Peyer's patch (tissue), 4 donors: ENCODE results near the gene TNNC1. TPM values are rescaled to one million over a fixed set of nuclear protein-coding genes. Genes with fewer than 3 reads are reported as not detected.

Experiments
- DNase-seq, 3 donors: peaks; one replicate each; pipeline ENCODE4 v3.0.0-alpha.2; 2017 to 2019
- H3K27ac ChIP-seq, 4 donors: fragments of 200-600 bp; sonication (generic); one replicate each; pipeline ENCODE4 v1.5.1; 2016 to 2019
- H3K27me3 ChIP-seq, 2 donors: fragments of 200-600 bp; sonication (generic); one replicate each; pipeline ENCODE4 v1.5.1; 2019
- H3K36me3 ChIP-seq, 3 donors: fragments of 200-600 bp; sonication (generic); one replicate each; pipeline ENCODE4 v1.5.1; 2016 to 2019
- H3K4me1 ChIP-seq, 4 donors: fragments of 200-600 bp; sonication (generic); one replicate each; pipeline ENCODE4 v1.5.1; 2016 to 2019
- H3K4me3 ChIP-seq, 4 donors: fragments of 200-600 bp; sonication (generic); 1 replicate in 3 of 4; 2 replicates in 1 of 4; pipeline ENCODE4 v1.5.1; 2016 to 2019; ENCODE audit warnings: mild to moderate bottlenecking in 1 of 4
- H3K9me3 ChIP-seq, 4 donors: fragments of 200-600 bp; sonication (generic); one replicate each; pipeline ENCODE4 v1.5.1; 2016 to 2019; ENCODE audit warnings: mild to moderate bottlenecking in 1 of 4
- POLR2A ChIP-seq, 2 donors: fragments of 450-650 bp; IDR thresholded peaks; one replicate each; pipeline ENCODE4 v1.5.1; 2017; ENCODE audit warnings: antibody characterized with exemption in 2 of 2, mild to moderate bottlenecking in 2 of 2, moderate library complexity in 2 of 2
- total RNA-seq, 4 donors: library from RNA; depleted of rRNA; stranded (reverse); fragments of >200 nt; gene quantifications; one replicate each; pipeline ENCODE4 v1.1.0, GENCODE V29; 2016
- TF ChIP-seq, protein P1 (sequence below), 6 experiments: fragments of 450-650 bp in 4 of 6; fragments of 200-600 bp in 2 of 6; sonication (generic) in 1 of 6; IDR thresholded peaks; one replicate each; pipeline ENCODE4 v1.5.1; 2017 to 2019; ENCODE audit warnings: antibody characterized with exemption in 6 of 6, mild to moderate bottlenecking in 3 of 6, moderate library complexity in 1 of 6

Gene TNNC1
- total RNA-seq, result not detected

DNA sequence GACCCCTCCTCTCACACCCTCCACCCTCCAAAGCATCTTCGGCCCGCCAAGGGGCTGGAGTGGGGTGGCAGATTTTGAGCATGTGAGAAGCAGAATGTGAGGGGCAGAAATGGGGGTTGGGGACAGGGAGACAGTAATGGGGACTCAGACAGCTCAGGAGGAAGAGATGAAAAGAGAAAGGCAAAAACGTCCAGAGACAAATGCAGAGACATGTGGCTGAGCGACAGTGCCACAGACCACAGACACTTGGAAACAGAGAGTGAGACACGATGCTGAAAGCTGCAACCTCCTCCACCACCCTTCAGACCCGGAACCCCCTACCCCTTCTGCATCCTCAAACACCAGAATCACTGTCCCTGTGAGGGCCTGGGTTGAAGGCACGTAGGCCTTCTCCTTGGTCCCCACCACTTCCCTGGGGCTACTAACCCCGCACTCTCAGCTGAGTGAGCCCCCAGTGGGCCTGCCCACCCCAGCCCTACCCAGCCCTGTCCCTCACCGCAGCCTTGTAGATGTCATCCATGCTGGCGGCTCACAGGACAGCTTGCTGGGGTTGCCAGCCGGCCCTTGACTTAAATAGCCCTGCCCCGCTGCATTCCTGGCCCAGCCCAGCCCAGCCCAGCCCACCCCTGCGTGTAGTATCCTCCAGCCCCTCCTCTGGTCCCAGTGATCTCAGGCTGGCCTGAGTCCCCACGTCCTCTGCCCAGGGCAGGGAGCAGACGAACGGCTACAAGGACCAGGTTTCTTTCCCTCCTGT lies at the start of gene TNNC1:
TNNC1 (minus strand) TSS at position 546 of the 754 bp plus-strand sequence; CDS start at position 520, 26 bp downstream.
- peak in 1 of 3 donors; percentile 41 for DNase-seq
- Histone ChIP-seq H3K27ac (peak within 1 kb of the TSS; percentile 82 to 92 (median 84)), H3K9me3 (no peaks in the 10 kb centered on the region), H3K36me3 (peaks cover 0 to 12% (median 0%) of the 10 kb centered on the region in 3 donors), H3K27me3 (no peaks in the 10 kb centered on the region), H3K4me1 (peaks cover 7 to 9% (median 8%) of the 10 kb centered on the region in 4 donors), H3K4me3 (peak within 1 kb of the TSS; percentile 65 to 95 (median 82))
- TF ChIP-seq POLR2A (IDR thresholded peaks at IDR 0.05), result no peak
- TF ChIP-seq, protein P1, sequence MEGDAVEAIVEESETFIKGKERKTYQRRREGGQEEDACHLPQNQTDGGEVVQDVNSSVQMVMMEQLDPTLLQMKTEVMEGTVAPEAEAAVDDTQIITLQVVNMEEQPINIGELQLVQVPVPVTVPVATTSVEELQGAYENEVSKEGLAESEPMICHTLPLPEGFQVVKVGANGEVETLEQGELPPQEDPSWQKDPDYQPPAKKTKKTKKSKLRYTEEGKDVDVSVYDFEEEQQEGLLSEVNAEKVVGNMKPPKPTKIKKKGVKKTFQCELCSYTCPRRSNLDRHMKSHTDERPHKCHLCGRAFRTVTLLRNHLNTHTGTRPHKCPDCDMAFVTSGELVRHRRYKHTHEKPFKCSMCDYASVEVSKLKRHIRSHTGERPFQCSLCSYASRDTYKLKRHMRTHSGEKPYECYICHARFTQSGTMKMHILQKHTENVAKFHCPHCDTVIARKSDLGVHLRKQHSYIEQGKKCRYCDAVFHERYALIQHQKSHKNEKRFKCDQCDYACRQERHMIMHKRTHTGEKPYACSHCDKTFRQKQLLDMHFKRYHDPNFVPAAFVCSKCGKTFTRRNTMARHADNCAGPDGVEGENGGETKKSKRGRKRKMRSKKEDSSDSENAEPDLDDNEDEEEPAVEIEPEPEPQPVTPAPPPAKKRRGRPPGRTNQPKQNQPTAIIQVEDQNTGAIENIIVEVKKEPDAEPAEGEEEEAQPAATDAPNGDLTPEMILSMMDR (IDR thresholded peaks at IDR 0.05), result no peak

DNA sequence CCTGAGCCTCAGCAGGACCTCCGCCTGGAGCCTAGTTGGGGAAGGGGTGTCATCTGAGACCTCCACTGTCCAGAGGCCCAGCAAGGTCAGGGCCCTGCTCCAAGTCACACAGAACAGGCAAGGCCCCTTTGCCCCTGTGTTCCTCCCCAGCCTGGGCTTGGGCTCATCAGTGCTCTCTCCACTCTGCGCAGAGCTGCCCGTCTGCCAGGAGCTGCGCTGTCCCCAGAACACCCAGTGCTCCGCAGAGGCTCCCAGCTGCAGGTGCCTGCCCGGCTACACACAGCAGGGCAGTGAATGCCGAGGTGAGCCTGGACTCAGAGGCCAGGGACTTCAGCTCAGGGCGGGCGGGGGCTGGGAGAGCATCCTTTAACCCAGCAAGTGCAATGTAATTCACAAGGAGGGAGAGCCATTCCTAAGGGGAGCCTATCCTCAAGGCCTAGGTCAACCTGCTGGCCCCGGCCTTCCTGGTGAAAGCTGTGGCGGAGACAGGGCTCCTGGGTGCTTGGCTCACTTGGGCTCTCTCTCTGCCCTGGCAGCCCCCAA lies 49.0 kb upstream of the TNNC1 start:
- Histone ChIP-seq H3K9me3 (no peaks in the 10 kb centered on the region), H3K4me1 (peaks cover 0 to 5% (median 2%) of the 10 kb centered on the region in 4 donors), H3K27me3 (no peaks in the 10 kb centered on the region), H3K4me3 (no peak overlapping the region), H3K27ac (no peak overlapping the region), H3K36me3 (no peaks in the 10 kb centered on the region)
- no peak for DNase-seq
- TF ChIP-seq POLR2A (IDR thresholded peaks at IDR 0.05), result no peak
- TF ChIP-seq, protein P1 (IDR thresholded peaks at IDR 0.05), result no peak

DNA sequence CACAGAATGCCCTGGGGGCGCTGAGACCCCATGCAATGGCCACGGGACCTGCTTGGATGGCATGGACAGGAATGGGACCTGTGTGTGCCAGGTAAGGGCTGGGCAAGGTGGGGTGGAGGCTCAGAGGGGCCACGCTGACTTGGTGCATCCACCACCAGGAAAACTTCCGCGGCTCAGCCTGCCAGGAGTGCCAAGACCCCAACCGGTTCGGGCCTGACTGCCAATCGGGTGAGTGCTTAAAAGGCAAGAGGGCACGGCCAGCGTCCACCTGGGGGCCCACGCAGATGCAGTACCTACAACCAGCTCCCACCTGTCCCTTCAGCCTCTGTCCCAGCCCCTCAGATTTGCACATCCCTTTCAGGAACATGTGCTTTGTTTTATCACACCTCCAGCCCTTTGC lies 48.2 kb upstream of the TNNC1 start:
- H3K4me1 ChIP-seq, result peaks cover 0 to 6% (median 2%) of the 10 kb centered on the region in 4 donors
- H3K4me3 ChIP-seq, result no peak overlapping the region
- TF ChIP-seq POLR2A (IDR thresholded peaks at IDR 0.05), result no peak
- TF ChIP-seq, protein P1 (IDR thresholded peaks at IDR 0.05), result no peak
- no peaks in the 10 kb centered on the region for H3K27me3 ChIP-seq
- DNase-seq, result no peak
- H3K27ac ChIP-seq, result no peak overlapping the region
- H3K36me3 ChIP-seq, result no peaks in the 10 kb centered on the region
- H3K9me3 ChIP-seq, result no peaks in the 10 kb centered on the region

DNA sequence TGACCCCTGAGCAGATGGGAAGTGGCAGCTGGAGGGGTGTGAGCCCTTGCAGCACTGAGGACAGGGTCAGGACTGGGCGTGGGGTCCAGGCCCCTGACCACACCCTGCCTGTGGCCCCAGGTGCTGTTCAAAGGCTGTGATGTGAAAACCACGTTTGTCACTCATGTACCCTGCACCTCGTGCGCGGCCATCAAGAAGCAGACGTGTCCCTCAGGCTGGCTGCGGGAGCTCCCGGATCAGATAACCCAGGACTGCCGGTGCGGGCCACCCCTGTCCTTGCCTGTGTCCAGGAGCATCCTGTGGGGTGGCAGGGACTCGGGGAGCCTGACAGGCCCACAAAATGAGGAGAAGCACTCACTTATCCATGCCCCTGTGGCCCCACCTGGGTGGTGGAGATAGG lies 47.2 kb upstream of the TNNC1 start:
- peaks cover 0 to 6% (median 2%) of the 10 kb centered on the region in 4 donors for H3K4me1 ChIP-seq
- H3K36me3 ChIP-seq, result no peaks in the 10 kb centered on the region
- H3K27ac ChIP-seq, result no peak overlapping the region
- no peaks in the 10 kb centered on the region for H3K27me3 ChIP-seq
- no peak for TF ChIP-seq POLR2A (IDR thresholded peaks at IDR 0.05)
- TF ChIP-seq, protein P1 (IDR thresholded peaks at IDR 0.05), result no peak
- no peaks in the 10 kb centered on the region for H3K9me3 ChIP-seq
- H3K4me3 ChIP-seq, result no peak overlapping the region
- no peak for DNase-seq

DNA sequence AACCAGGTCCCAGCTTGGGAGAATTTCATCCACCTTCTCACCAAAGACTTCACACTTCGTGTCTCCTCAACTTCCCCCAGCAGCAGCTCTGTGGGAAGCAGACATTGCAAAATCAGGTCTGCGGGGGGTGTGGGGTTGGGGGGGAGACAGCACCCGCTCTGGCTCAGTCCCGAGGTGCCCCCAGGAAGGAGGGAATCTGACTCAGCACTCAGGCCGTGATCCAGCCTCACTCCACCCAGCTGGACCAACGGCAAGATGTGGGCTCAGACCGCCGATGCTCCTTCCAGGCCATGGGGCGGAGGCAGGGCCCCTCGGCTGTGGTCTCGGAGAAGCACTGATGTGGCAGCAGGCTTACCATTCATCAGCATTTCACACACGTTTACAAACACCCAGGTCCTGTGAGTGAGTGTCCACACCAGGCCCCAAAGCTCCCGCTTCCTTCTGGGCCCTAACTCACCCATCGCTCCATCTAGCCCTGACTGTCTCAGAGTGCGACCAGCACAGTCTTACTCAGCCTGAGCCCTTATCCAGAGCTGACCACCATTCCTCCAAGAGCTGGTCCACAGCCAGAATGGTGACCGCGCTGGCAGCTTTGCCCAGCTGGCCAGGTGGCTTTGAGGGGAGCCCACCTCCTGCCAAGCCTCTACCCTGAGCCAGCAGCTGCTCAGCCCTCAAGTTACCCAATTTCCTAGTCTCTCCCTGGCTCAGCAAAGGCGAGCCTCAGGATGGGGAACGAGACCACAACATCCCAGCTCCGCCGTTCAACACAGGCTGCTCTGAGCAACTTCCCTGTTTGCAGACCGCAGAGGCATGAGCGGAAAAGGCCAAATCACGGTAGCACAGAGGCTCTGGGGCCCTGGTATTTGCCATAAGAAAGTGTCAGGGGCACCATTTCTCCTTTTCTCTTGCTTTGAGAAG lies 44.6 kb upstream of the TNNC1 start:
- Histone ChIP-seq H3K4me1 (peaks cover 0 to 6% (median 2%) of the 10 kb centered on the region in 4 donors), H3K4me3 (no peak overlapping the region), H3K36me3 (peaks cover 0 to under 1% (median 0%) of the 10 kb centered on the region in 3 donors), H3K9me3 (no peaks in the 10 kb centered on the region), H3K27me3 (no peaks in the 10 kb centered on the region), H3K27ac (no peak overlapping the region)
- peak in 2 of 3 donors; percentile 41 to 67 for DNase-seq
- no peak for TF ChIP-seq POLR2A (IDR thresholded peaks at IDR 0.05)
- TF ChIP-seq, protein P1 (IDR thresholded peaks at IDR 0.05), result no peak
